IMR-90 (cell line): Measurements from ENCODE around the gene DUSP16. TPM values are rescaled to one million over a fixed set of nuclear protein-coding genes. Genes with fewer than 3 reads are reported as not detected.

Experiments used
- ATAC-seq: fragments of 200-7000 bp; cut with Tn5 transposase; 2 replicates; pipeline ENCODE4 v1.9.1; 2020; ENCODE audit warnings: low read depth, mild to moderate bottlenecking, moderate library complexity
- BruUV-seq: library from RNA; stranded (reverse); fragments of 400-500 nt; replicated peaks from 2 replicates; lab custom pipeline; 2021; lab: Mats Ljungman, UMichigan
- CTCF ChIA-PET: fragments of 300-600 bp; formaldehyde crosslinking; extraction: SDS; loops from one replicate; lab custom pipeline; 2021; ENCODE audit warnings: antibody characterized with exemption; lab: Yijun Ruan, JAX
- POLR2A ChIA-PET: fragments of 300-600 bp; sonication (Branson Sonifier 250); formaldehyde crosslinking; loops from one replicate; lab custom pipeline; 2022; ENCODE audit warnings: antibody characterized with exemption; ENCODE audit not compliant: unreplicated experiment; lab: Charles Lee
- DNase-seq: peaks from one replicate; pipeline ENCODE4 v3.0.0; 2013
- H2AFZ ChIP-seq: replicated peaks from 2 replicates; pipeline ENCODE3; 2013; ENCODE audit warnings: low read length, mild to moderate bottlenecking; ENCODE audit not compliant: poor library complexity
- H2AK5ac ChIP-seq: 2 replicates; pipeline ENCODE4 v1.6.1; 2013; ENCODE audit warnings: low read depth, low read length, inconsistent platforms
- H2AK9ac ChIP-seq: replicated peaks from 2 replicates; pipeline ENCODE3; 2013; ENCODE audit warnings: mild to moderate bottlenecking, low read depth, low read length, moderate library complexity; ENCODE audit not compliant: poor library complexity
- H2BK120ac ChIP-seq: 2 replicates; pipeline ENCODE4 v1.6.1; 2013; ENCODE audit warnings: low read depth, low read length, inconsistent platforms
- H2BK15ac ChIP-seq: 3 replicates; pipeline ENCODE4 v1.6.1; 2013; ENCODE audit warnings: low read depth, low read length, inconsistent platforms
- H2BK20ac ChIP-seq: 2 replicates; pipeline ENCODE4 v1.6.1; 2013; ENCODE audit warnings: low read depth, mild to moderate bottlenecking, inconsistent platforms, low read length, moderate library complexity
- H2BK5ac ChIP-seq: 2 replicates; pipeline ENCODE4 v1.6.1; 2013; ENCODE audit warnings: mild to moderate bottlenecking, low read depth, low read length, inconsistent platforms; ENCODE audit not compliant: poor library complexity, severe bottlenecking
- H3K14ac ChIP-seq: replicated peaks from 2 replicates; pipeline ENCODE4 v1.6.1; 2013; ENCODE audit warnings: low read depth, low read length, inconsistent platforms
- H3K18ac ChIP-seq: 2 replicates; pipeline ENCODE4 v1.6.1; 2013; ENCODE audit warnings: low read depth, low read length, control low read depth
- H3K23ac ChIP-seq: 2 replicates; pipeline ENCODE4 v1.6.1; 2013; ENCODE audit warnings: low read depth, low read length, inconsistent platforms
- H3K27ac ChIP-seq: 2 replicates; pipeline ENCODE4 v1.5.1; 2013; ENCODE audit warnings: mild to moderate bottlenecking, control low read depth, low read length; ENCODE audit not compliant: insufficient read depth
- H3K27me3 ChIP-seq: 2 replicates; pipeline ENCODE4 v1.6.1; 2013; ENCODE audit warnings: low read length; ENCODE audit not compliant: control insufficient read depth, insufficient read depth
- H3K36me3 ChIP-seq: 2 replicates; pipeline ENCODE4 v1.6.1; 2013; ENCODE audit warnings: low read length, mixed read lengths; ENCODE audit not compliant: control insufficient read depth, insufficient read depth
- H3K4ac ChIP-seq: 2 replicates; pipeline ENCODE4 v1.6.1; 2013; ENCODE audit warnings: low read depth, low read length, inconsistent platforms
- H3K4me1 ChIP-seq: 2 replicates; pipeline ENCODE4 v1.6.1; 2013; ENCODE audit warnings: low read length, mixed read lengths; ENCODE audit not compliant: control insufficient read depth, insufficient read depth
- H3K4me2 ChIP-seq: 2 replicates; pipeline ENCODE4 v1.6.1; 2013; ENCODE audit warnings: low read depth, mild to moderate bottlenecking, control low read depth, low read length, moderate library complexity
- H3K4me3 ChIP-seq: 2 replicates; pipeline ENCODE4 v1.5.1; 2013; ENCODE audit warnings: low read depth, mild to moderate bottlenecking, control low read depth, low read length, moderate library complexity; ENCODE audit not compliant: insufficient read depth
- H3K56ac ChIP-seq: 2 replicates; pipeline ENCODE4 v1.6.1; 2013; ENCODE audit warnings: low read length, inconsistent platforms; ENCODE audit not compliant: insufficient read depth; ENCODE audit errors: extremely low read depth
- H3K79me1 ChIP-seq, 2 experiments: 2 replicates each; pipeline ENCODE4 v1.6.1; 2013; ENCODE audit warnings: low read length in 2 of 2, inconsistent platforms in 1 of 2, low read depth in 1 of 2
- H3K9ac ChIP-seq: 2 replicates; pipeline ENCODE4 v1.6.1; 2013; ENCODE audit warnings: low read depth, low read length, control low read depth
- H3K9me1 ChIP-seq: 2 replicates; pipeline ENCODE4 v1.6.1; 2013; ENCODE audit warnings: low read length, inconsistent platforms; ENCODE audit not compliant: insufficient read depth
- H3K9me3 ChIP-seq: 2 replicates; pipeline ENCODE4 v1.6.1; 2013; ENCODE audit warnings: low read length; ENCODE audit not compliant: control insufficient read depth, insufficient read depth
- H4K20me1 ChIP-seq: 2 replicates; pipeline ENCODE4 v1.6.1; 2013; ENCODE audit warnings: low read length, inconsistent platforms; ENCODE audit not compliant: insufficient read depth
- H4K5ac ChIP-seq: 2 replicates; pipeline ENCODE4 v1.6.1; 2013; ENCODE audit warnings: mild to moderate bottlenecking, low read depth, low read length, control low read depth
- H4K8ac ChIP-seq, 2 experiments: 2 replicates each; pipeline ENCODE4 v1.6.1; 2013; ENCODE audit warnings: low read depth in 2 of 2, low read length in 2 of 2, control low read depth in 1 of 2, inconsistent platforms in 1 of 2
- H4K91ac ChIP-seq: 2 replicates; pipeline ENCODE4 v1.6.1; 2013; ENCODE audit warnings: low read depth, low read length, inconsistent platforms; ENCODE audit not compliant: insufficient read depth
- BHLHE40 ChIP-seq: fragments of 150-350 bp; IDR thresholded peaks from 2 replicates; pipeline ENCODE4 v1.6.1; 2016; ENCODE audit warnings: mild to moderate bottlenecking, low read depth, low read length
- CEBPB ChIP-seq: IDR thresholded peaks from 2 replicates; pipeline ENCODE4 v1.6.1; 2012; ENCODE audit warnings: low read depth, low read length, improper control_type of control experiment
- CHD1 ChIP-seq: IDR thresholded peaks from 2 replicates; pipeline ENCODE4 v1.6.1; 2012; ENCODE audit warnings: low read depth, low read length, improper control_type of control experiment
- CTCF ChIP-seq: conservative IDR thresholded peaks from 2 replicates; pipeline ENCODE4 v1.5.1; 2012; ENCODE audit warnings: mild to moderate bottlenecking, low read depth, low read length, improper control_type of control experiment
- ELK1 ChIP-seq: fragments of 150-350 bp; IDR thresholded peaks from 2 replicates; pipeline ENCODE4 v1.6.1; 2016; ENCODE audit warnings: low read depth, mild to moderate bottlenecking, low read length, moderate library complexity, borderline replicate concordance
- FOS ChIP-seq: fragments of 150-350 bp; IDR thresholded peaks from 2 replicates; pipeline ENCODE4 v1.6.1; 2016; ENCODE audit warnings: low read depth, low read length
- MAFK ChIP-seq: IDR thresholded peaks from 2 replicates; pipeline ENCODE4 v1.6.1; 2012; ENCODE audit warnings: low read depth, low read length, improper control_type of control experiment
- MAZ ChIP-seq: IDR thresholded peaks from 2 replicates; pipeline ENCODE4 v1.6.1; 2012; ENCODE audit warnings: low read depth, mild to moderate bottlenecking, low read length, improper control_type of control experiment, moderate library complexity, borderline replicate concordance
- MXI1 ChIP-seq: IDR thresholded peaks from 2 replicates; pipeline ENCODE4 v1.6.1; 2012; ENCODE audit warnings: low read depth, mild to moderate bottlenecking, low read length, moderate library complexity, borderline replicate concordance
- NFE2L2 ChIP-seq: fragments of 150-350 bp; IDR thresholded peaks from 2 replicates; pipeline ENCODE4 v1.6.1; 2016; ENCODE audit warnings: low read depth, mild to moderate bottlenecking, low read length
- POLR2A ChIP-seq: IDR thresholded peaks from 2 replicates; pipeline ENCODE4 v1.6.1; 2012; ENCODE audit warnings: mild to moderate bottlenecking, low read depth, low read length
- RAD21 ChIP-seq: IDR thresholded peaks from 2 replicates; pipeline ENCODE4 v1.6.1; 2012; ENCODE audit warnings: low read length, improper control_type of control experiment
- RCOR1 ChIP-seq: IDR thresholded peaks from 2 replicates; pipeline ENCODE4 v1.6.1; 2012; ENCODE audit warnings: mild to moderate bottlenecking, low read length, improper control_type of control experiment; ENCODE audit not compliant: insufficient replicate concordance
- RFX5 ChIP-seq: IDR thresholded peaks from 2 replicates; pipeline ENCODE4 v1.8.0; 2012; ENCODE audit warnings: low read depth, mild to moderate bottlenecking, low read length, moderate library complexity
- SMC3 ChIP-seq: fragments of 150-350 bp; IDR thresholded peaks from 2 replicates; pipeline ENCODE4 v1.6.1; 2016; ENCODE audit warnings: low read depth, mild to moderate bottlenecking, antibody characterized with exemption, low read length, moderate library complexity
- USF2 ChIP-seq: fragments of 150-350 bp; IDR thresholded peaks from 2 replicates; pipeline ENCODE4 v1.6.1; 2017; ENCODE audit warnings: mild to moderate bottlenecking, antibody characterized with exemption, low read length, low read depth
- dilution Hi-C: fragments of 300-500 bp; cut with HindIII; formaldehyde crosslinking; loops from one replicate; pipeline ENCODE4 v1.14.3; 2018; ENCODE audit warnings: low sequenced_read_pairs; ENCODE audit not compliant: unreplicated experiment
- in situ Hi-C: fragments of 300-500 bp; cut with MboI; formaldehyde crosslinking; loops from 3 replicates; pipeline ENCODE4 v1.14.3; 2019; ENCODE audit warnings: low sequenced_read_pairs, inconsistent platforms, mixed read lengths
- intact Hi-C: fragments of 100-400 bp; cut with micrococcal nuclease; formaldehyde crosslinking; loops from 2 replicates; pipeline ENCODE4 v1.10.0; 2022
- polyA plus RNA-seq, 3 experiments: library from polyadenylated mRNA; depleted of rRNA; stranded (reverse); fragments of >200 nt; gene quantifications; 2 replicates each; pipeline ENCODE4 v1.2.3, GENCODE V29; 2012; ENCODE audit warnings: low replicate concordance in 1 of 3
- total RNA-seq: library from RNA; depleted of rRNA; stranded (reverse); fragments of >200 nt; gene quantifications from 2 replicates; pipeline ENCODE4 v1.2.3, GENCODE V29; 2012

DUSP16 gene
- total and polyA plus RNA-seq, 2 of the 4 experiments (the other 2 are of a cell fraction) = 4.7 to 10.0 TPM

- no peaks in the 10 kb centered on the region for H3K9me3 ChIP-seq
- POLR2A ChIA-PET = no interaction called here
These were observed 108.3 kb downstream of the DUSP16 start for GRCh38 chr12:12454315-12454714.

More at GRCh38 chr12:12454315-12454714, 108.3 kb downstream of the DUSP16 start:
- Histone ChIP-seq H2BK15ac (no peak overlapping the region), H3K18ac (no peak overlapping the region), H3K79me1 (0 out of 4 replicates have a peak, but pooled peaks cover 4 to 5% of the 10 kb centered on the region in 2 experiments), H4K5ac (no peak overlapping the region), H3K4me1 (peaks cover 3% of the 10 kb centered on the region; the same call in 1 of the 2 replicates), H2AK5ac (no peak overlapping the region), H2BK20ac (no peak overlapping the region), H3K9ac (no peak overlapping the region), H3K36me3 (no peaks in the 10 kb centered on the region), H2AFZ (no peak overlapping the region), H3K4me2 (no peak overlapping the region), H3K4ac (no peak overlapping the region), H4K91ac (no peak overlapping the region), H4K20me1 (no peaks in the 10 kb centered on the region), H4K8ac (no peak overlapping the region), H2BK120ac (no peak overlapping the region), H3K14ac (no peak overlapping the region), H2BK5ac (no peak overlapping the region), H3K9me1 (no peaks in the 10 kb centered on the region), H3K56ac (no peak overlapping the region), H3K27ac (no peak overlapping the region), H3K27me3 (no peaks in the 10 kb centered on the region), H3K4me3 (no peak overlapping the region), H3K23ac (no peak overlapping the region), H2AK9ac (no peak overlapping the region)
- BruUV-seq = no TSS peak
- TF ChIP-seq RFX5 (no peak), RCOR1 (no peak), CEBPB (no peak), USF2 (no peak), MXI1 (no peak), CTCF (no peak), MAFK (no peak), CHD1 (no peak), BHLHE40 (no peak), SMC3 (no peak), MAZ (no peak), NFE2L2 (no peak), POLR2A (no peak), RAD21 (no peak), ELK1 (no peak), FOS (no peak)
- no peak for DNase-seq
- ATAC-seq = no peak
- dilution Hi-C loops (no loop called here), intact Hi-C loops (no loop called here), in situ Hi-C loops (no loop called here)
- CTCF ChIA-PET = interaction anchor here (1.0 kb wide), 1 partner anchor 11 kb away, joined by 3 read pairs; no protein-coding TSS in a partner anchor
